ENCODE measurements around the gene MRAS.

The MRAS gene

GRCh38 chr3:138434875-138435772 lies 86.7 kb downstream of the MRAS start:
- no peak for TF ChIP-seq CTCF (IDR thresholded peaks at IDR 0.05)
- Histone ChIP-seq H3K4me3 (ENCODE audit: low read depth in 1 of 2, low read length in 1 of 2) (peak overlapping the region; percentile 15 to 41), H3K36me3 (no peaks in the 10 kb centered on the region), H3K27ac (no peak overlapping the region), H3K9me3 (no peaks in the 10 kb centered on the region), H3K27me3 (peaks cover 99% of the 10 kb centered on the region), H3K4me1 (ENCODE audit: control insufficient read depth in 1 of 2, insufficient read depth in 1 of 2, low read depth in 1 of 2, low read length in 1 of 2) (peaks cover 18% of the 10 kb centered on the region in 2 experiments)

- Histone ChIP-seq H3K9me3 (no peaks in the 10 kb centered on the region), H3K27ac (no peak overlapping the region), H3K4me1 (ENCODE audit: control insufficient read depth in 1 of 2, insufficient read depth in 1 of 2, low read depth in 1 of 2, low read length in 1 of 2) (peaks cover 18% of the 10 kb centered on the region in 2 experiments), H3K4me3 (ENCODE audit: low read depth in 1 of 2, low read length in 1 of 2) (no peak overlapping the region), H3K27me3 (peaks cover 94% of the 10 kb centered on the region), H3K36me3 (no peaks in the 10 kb centered on the region)
- TF ChIP-seq CTCF (IDR thresholded peaks at IDR 0.05), result no peak
Observed at GRCh38 chr3:138435840-138436239, 87.5 kb downstream of the MRAS start.

GRCh38 chr3:138437281-138437680 lies 88.9 kb downstream of the MRAS start:
- Histone ChIP-seq H3K4me3 (ENCODE audit: low read depth in 1 of 2, low read length in 1 of 2) (no peak overlapping the region), H3K9me3 (no peaks in the 10 kb centered on the region), H3K36me3 (no peaks in the 10 kb centered on the region), H3K27ac (no peak overlapping the region), H3K4me1 (ENCODE audit: control insufficient read depth in 1 of 2, insufficient read depth in 1 of 2, low read depth in 1 of 2, low read length in 1 of 2) (peaks cover 18% of the 10 kb centered on the region in 2 experiments), H3K27me3 (peaks cover 79% of the 10 kb centered on the region)
- no peak for TF ChIP-seq CTCF (IDR thresholded peaks at IDR 0.05)

- peaks cover 63% of the 10 kb centered on the region for H3K27me3 ChIP-seq
- no peak for TF ChIP-seq CTCF (IDR thresholded peaks at IDR 0.05)
- no peak overlapping the region for H3K4me3 ChIP-seq (ENCODE audit: low read depth in 1 of 2, low read length in 1 of 2)
- H3K9me3 ChIP-seq, result no peaks in the 10 kb centered on the region
- no peak overlapping the region for H3K27ac ChIP-seq
- no peaks in the 10 kb centered on the region for H3K36me3 ChIP-seq
- peaks cover 16% of the 10 kb centered on the region in 2 experiments for H3K4me1 ChIP-seq (ENCODE audit: control insufficient read depth in 1 of 2, insufficient read depth in 1 of 2, low read depth in 1 of 2, low read length in 1 of 2)
Observed at GRCh38 chr3:138438896-138439295, 90.5 kb downstream of the MRAS start.

- Histone ChIP-seq H3K9me3 (no peaks in the 10 kb centered on the region), H3K27ac (no peak overlapping the region), H3K4me1 (ENCODE audit: control insufficient read depth in 1 of 2, insufficient read depth in 1 of 2, low read depth in 1 of 2, low read length in 1 of 2) (peaks cover 9% of the 10 kb centered on the region in 2 experiments), H3K27me3 (peaks cover 56% of the 10 kb centered on the region), H3K36me3 (no peaks in the 10 kb centered on the region), H3K4me3 (ENCODE audit: low read depth in 1 of 2, low read length in 1 of 2) (no peak overlapping the region)
- TF ChIP-seq CTCF (IDR thresholded peaks at IDR 0.05), result no peak
Observed at GRCh38 chr3:138439646-138440045, 91.3 kb downstream of the MRAS start.
